Heart right ventricle (tissue), 16 donors: ENCODE measurements around the gene SEMA3G. TPM values are rescaled to one million over a fixed set of nuclear protein-coding genes. Genes with fewer than 3 reads are reported as not detected.

Experiments used
- ATAC-seq, 8 donors: fragments of 200-7000 bp; cut with Tn5 transposase; one replicate each; pipeline ENCODE4 v1.9.1; 2020; ENCODE audit warnings: mild to moderate bottlenecking in 8 of 8, moderate library complexity in 8 of 8, moderate number of reproducible peaks in 1 of 8
- DNase-seq, 2 donors: peaks; one replicate each; pipeline ENCODE4 v3.0.0-alpha.2; 2020
- H3K27ac ChIP-seq, 10 donors: fragments of 200-600 bp; sonication (generic) in 2 of 10; one replicate each; pipeline versions ENCODE4 v1.5.0 to v1.8.0; 2020 to 2022; ENCODE audit warnings: mild to moderate bottlenecking in 3 of 10
- H3K27me3 ChIP-seq, 7 donors: fragments of 200-600 bp; one replicate each; pipeline ENCODE4 v1.8.0; 2021 to 2022; ENCODE audit warnings: mild to moderate bottlenecking in 2 of 7
- H3K36me3 ChIP-seq, 9 donors: fragments of 200-600 bp; sonication (generic) in 1 of 9; one replicate each; pipeline versions ENCODE4 v1.5.0 to v1.8.0; 2020 to 2022; ENCODE audit warnings: mild to moderate bottlenecking in 2 of 9
- H3K4me1 ChIP-seq, 9 donors: fragments of 200-600 bp; sonication (generic) in 1 of 9; one replicate each; pipeline versions ENCODE4 v1.5.0 to v1.8.0; 2020 to 2022; ENCODE audit warnings: mild to moderate bottlenecking in 4 of 9
- H3K4me3 ChIP-seq, 10 donors: fragments of 200-600 bp; sonication (generic) in 2 of 10; one replicate each; pipeline versions ENCODE4 v1.5.0 to v1.8.0; 2020 to 2022; ENCODE audit warnings: mild to moderate bottlenecking in 7 of 10, moderate library complexity in 2 of 10
- H3K9me3 ChIP-seq, 11 donors: fragments of 200-600 bp in 10 of 11; sonication (generic) in 2 of 11; one replicate each; pipeline versions ENCODE4 v1.5.0 to v1.8.0; 2013 to 2022; ENCODE audit warnings: mild to moderate bottlenecking in 2 of 11, control low read depth in 1 of 11, moderate library complexity in 1 of 11
- CTCF ChIP-seq, 9 donors: fragments of 200-600 bp; sonication (generic) in 2 of 9; IDR thresholded peaks; one replicate each; pipeline versions ENCODE4 v1.5.0 to v1.8.0; 2021 to 2022; ENCODE audit warnings: antibody characterized with exemption in 9 of 9, mild to moderate bottlenecking in 5 of 9, moderate library complexity in 1 of 9
- WGBS, 2 donors: extraction: QIAGEN DNeasy Blood & Tissue Kit; methylation state at CpG; one replicate each; pipeline ENCODE4 v1.1.7; 2013; ENCODE audit warnings: inconsistent platforms in 1 of 2; 5-methylcytosine and 5-hydroxymethylcytosine counted together
- intact Hi-C, 10 donors: fragments of 100-400 bp; cut with DNase I; formaldehyde crosslinking; loops; one replicate each; pipeline versions ENCODE4 v1.11.1 to v1.14.2; 2022
- polyA plus RNA-seq, 2 donors: library from polyadenylated mRNA; stranded (reverse); fragments of 200-250 nt; gene quantifications; one replicate each; pipeline ENCODE4 v1.2.3, GENCODE V29; 2013
- total RNA-seq, 10 donors: library from RNA; stranded (reverse); fragmentation: NEBNext Ultra II Directional in 3 of 10; extraction: Animal tissue kit (Norgen Biotek cat#: 25700) in 3 of 10; gene quantifications; one replicate each; pipeline versions ENCODE4 v1.2.1 to v1.2.4, GENCODE V29; 2021 to 2023
- donor health status: Arrhythmogenic right ventricular cardiomyopathy.
- donor health status: ischemic (EF 13 %, LVEDD 7.1; RV severe dilation, severe dysfunction).
- donor health status: healthy with polysubstance abuse.
- donor health status: DM: no; HTN: yes; CAD: no.
- donor health status: DM: no; HTN: no; CAD: no.
- donor health status: ischemic (EF 25% LVEDD 6.9; RV normal size, moderate dysfunction).
- donor health status: ischemic (EF 25% LVEDD 5.7; RV mildly dilated, moderate dysfunction).
- donor health status: healthy.
- donor health status: DM: yes; HTN: yes; CAD: no.
- donor health status: Ischemic cardiomyopathy.
- donor health status: ischemic (EF 35%, LVEDD 5.7; RV mildly dilated, moderate dysfunction).
- donor health status: nonischemic (EF 11% LVEDD 7.7; RV severe dilation, severe dysfunction).
- donor health status: DM: yes; HTN: yes; CAD: no.
- donor health status: PGD.
- donor health status: ischemic (EF 29% LVEDD 5.4; RV normal size, mild dysfunction).
- donor health status: nonischemic (EF 23%, LVEDD 6.1; RV moderate dilation, normal function).

The SEMA3G gene
- total and polyA plus RNA-seq, 12 donors = 8.3 to 17.8 (median 15.0) TPM

DNA sequence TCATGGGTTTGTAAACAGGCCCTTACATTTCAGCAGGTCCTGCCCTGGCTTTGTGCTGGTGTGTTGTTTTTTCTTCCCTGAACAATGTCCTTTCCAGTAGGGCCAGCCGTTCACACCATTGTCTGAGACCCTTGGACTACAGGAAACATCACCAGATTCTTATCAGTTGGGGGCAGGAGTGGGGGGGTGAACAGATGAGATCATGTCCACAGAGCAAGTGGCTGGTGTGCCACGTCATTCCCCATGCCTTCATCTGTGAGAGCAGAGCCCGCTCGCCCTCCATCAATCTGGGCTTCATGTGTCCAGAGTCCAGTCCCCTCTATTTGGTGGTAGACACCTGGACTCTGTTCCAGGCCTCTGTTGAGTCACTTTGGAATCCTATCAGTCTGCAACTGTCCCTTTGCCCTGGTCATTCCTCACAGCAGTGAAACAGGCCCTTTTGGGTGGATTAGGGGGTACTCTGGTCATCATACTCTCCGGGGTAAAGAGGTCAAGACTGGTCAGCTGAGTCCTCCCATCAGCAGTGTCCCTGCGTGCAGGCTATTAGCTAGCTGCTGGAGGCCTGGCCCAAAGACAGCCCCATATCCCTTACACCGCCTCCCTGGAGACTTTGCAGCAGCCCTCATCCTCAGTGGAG, 15.0 kb downstream of the SEMA3G start:
- WGBS, 2 donors = 68 to 70% methylated on average over 7 of the region's 7 CpGs
- Histone ChIP-seq H3K4me3 (no peak overlapping the region), H3K36me3 (no peaks in the 10 kb centered on the region), H3K9me3 (no peaks in the 10 kb centered on the region), H3K27ac (peak overlapping the region; percentile 29 to 86 (median 59)), H3K4me1 (peaks cover 32 to 64% (median 54%) of the 10 kb centered on the region in 9 donors), H3K27me3 (no peaks in the 10 kb centered on the region)
- no peak for TF ChIP-seq CTCF (IDR thresholded peaks at IDR 0.05)
- DNase-seq = peak in 1 of 2 donors; percentile 59
- peak; percentile 39 to 67 (median 56) for ATAC-seq
- intact Hi-C loops = loop anchor here in 3 of 10 donors (2.0 kb wide), 1 partner anchor 17 kb away; no protein-coding TSS in a partner anchor

GRCh38 chr3:52429031-52429430, 15.9 kb downstream of the SEMA3G start:
- 42 to 51% methylated on average over 3 of the region's 3 CpGs for WGBS, 2 donors
- Histone ChIP-seq H3K27me3 (no peaks in the 10 kb centered on the region), H3K4me1 (peaks cover 24 to 55% (median 45%) of the 10 kb centered on the region in 9 donors), H3K36me3 (no peaks in the 10 kb centered on the region), H3K27ac (peak overlapping the region; percentile 3 to 86 (median 62)), H3K4me3 (no peak overlapping the region), H3K9me3 (no peaks in the 10 kb centered on the region)
- TF ChIP-seq CTCF (IDR thresholded peaks at IDR 0.05) = no peak
- DNase-seq (no peak), ATAC-seq (no peak)
- intact Hi-C loops = loop anchor here in 3 of 10 donors (2.0 kb wide), 1 partner anchor 18 kb away; no protein-coding TSS in a partner anchor

DNA sequence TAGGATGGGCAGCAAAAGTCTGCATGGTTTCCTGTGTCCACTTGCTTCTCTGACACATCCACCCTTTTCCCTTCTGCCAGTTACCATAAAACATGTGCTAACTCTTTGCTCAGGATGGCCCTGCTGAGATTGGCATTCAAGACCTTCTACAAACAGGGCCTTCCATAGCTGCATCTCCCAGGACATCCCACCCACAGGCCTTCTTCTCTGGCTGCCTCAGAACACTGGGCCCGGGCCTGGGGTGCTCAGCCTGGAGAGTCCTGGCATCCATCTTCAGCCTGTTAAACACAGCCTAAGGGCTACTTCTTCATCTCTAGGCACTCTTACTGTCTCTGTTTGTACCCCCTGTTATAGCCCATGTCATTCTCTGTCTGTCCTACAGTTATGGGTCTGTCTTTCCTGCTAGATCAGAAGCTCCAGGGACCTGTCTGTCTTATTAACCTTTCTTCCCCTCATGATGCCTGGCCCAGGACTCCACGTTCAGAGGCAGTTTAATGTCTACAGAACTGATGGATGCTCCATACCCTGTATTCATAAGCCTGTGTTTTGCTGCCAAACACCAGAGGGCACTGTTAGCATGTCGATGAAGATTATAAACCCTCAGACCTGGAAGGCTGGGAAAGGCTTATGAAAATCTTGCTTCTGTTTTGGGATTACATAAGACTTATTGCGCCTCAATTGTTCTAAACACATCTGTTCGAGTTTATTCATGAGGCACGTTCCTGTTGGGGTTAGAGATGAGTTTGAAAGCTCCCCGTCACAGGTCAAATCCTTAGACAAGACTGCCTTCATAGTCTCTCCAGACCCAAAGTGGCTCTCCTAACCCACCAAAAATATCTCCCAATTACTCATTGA, 16.5 kb downstream of the SEMA3G start:
- no peak overlapping the region for H3K4me3 ChIP-seq
- 11 to 18% methylated on average over 7 of the region's 7 CpGs for WGBS, 2 donors
- no peaks in the 10 kb centered on the region for H3K9me3 ChIP-seq
- H3K36me3 ChIP-seq = no peaks in the 10 kb centered on the region
- intact Hi-C loops = loop anchor here in 6 of 10 donors (1.0 to 2.0 kb wide), 2 partner anchors 18 to 19 kb away; no protein-coding TSS in a partner anchor
- H3K27ac ChIP-seq = peak overlapping the region in 8 of 10 donors; percentile 3 to 86 (median 70)
- DNase-seq (peak in 1 of 2 donors; percentile 81), ATAC-seq (peak; percentile 69 to 87 (median 77))
- peaks cover 19 to 48% (median 39%) of the 10 kb centered on the region in 9 donors for H3K4me1 ChIP-seq
- peak; percentile 55 to 86 (median 79) for TF ChIP-seq CTCF (IDR thresholded peaks at IDR 0.05)
- H3K27me3 ChIP-seq = no peaks in the 10 kb centered on the region

DNA sequence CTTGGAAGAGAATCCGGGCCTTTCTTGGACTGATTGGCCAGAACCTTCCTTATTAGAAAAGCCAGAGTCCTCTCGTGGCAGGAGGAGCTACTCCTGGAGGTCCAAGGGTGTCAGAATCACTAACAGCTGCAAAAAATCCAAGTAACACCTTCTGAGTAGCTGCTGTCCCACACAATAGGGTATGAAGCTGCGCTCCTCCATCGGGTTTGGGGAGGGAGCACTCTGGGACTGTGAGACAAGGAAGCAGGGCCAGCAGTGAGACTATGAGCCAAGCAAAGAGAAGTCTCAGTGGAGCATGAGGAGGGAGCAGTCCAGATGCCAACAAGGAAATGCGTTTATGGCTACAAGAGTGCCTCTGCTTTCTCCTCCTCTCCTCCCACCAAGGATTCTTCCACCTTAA, 21.7 kb downstream of the SEMA3G start:
- TF ChIP-seq CTCF (IDR thresholded peaks at IDR 0.05) = no peak
- H3K36me3 ChIP-seq = peaks cover 0 to 19% (median 0%) of the 10 kb centered on the region in 9 donors
- H3K9me3 ChIP-seq = no peaks in the 10 kb centered on the region
- 57 to 65% methylated on average over 5 of the region's 5 CpGs for WGBS, 2 donors
- DNase-seq (no peak), ATAC-seq (peak in 5 of 8 donors; percentile 19 to 49 (median 31))
- intact Hi-C loops = no loop called here
- no peak overlapping the region for H3K27ac ChIP-seq
- no peaks in the 10 kb centered on the region for H3K27me3 ChIP-seq
- no peaks in the 10 kb centered on the region for H3K4me1 ChIP-seq
- no peak overlapping the region for H3K4me3 ChIP-seq
